Subcutaneous adipose tissue (tissue), 4 donors: ENCODE data around the gene DTL. TPM values are rescaled to one million over a fixed set of nuclear protein-coding genes. Genes with fewer than 3 reads are reported as not detected.

Experiments
- total RNA-seq, 4 donors: library from RNA; depleted of rRNA; stranded (reverse); fragments of >200 nt; gene quantifications; one replicate each; pipeline ENCODE4 v1.1.0, GENCODE V29; 2016
- TF ChIP-seq, protein P1 (sequence below): fragments of 450-650 bp; IDR thresholded peaks from one replicate; pipeline ENCODE4 v1.5.1; 2016; ENCODE audit warnings: low read depth, mild to moderate bottlenecking, control low read depth, antibody characterized with exemption, moderate library complexity

The DTL gene
- total RNA-seq, 4 donors from 2014 or later = 0.33 to 1.3 (median 0.67) TPM

- TF ChIP-seq, protein P1, sequence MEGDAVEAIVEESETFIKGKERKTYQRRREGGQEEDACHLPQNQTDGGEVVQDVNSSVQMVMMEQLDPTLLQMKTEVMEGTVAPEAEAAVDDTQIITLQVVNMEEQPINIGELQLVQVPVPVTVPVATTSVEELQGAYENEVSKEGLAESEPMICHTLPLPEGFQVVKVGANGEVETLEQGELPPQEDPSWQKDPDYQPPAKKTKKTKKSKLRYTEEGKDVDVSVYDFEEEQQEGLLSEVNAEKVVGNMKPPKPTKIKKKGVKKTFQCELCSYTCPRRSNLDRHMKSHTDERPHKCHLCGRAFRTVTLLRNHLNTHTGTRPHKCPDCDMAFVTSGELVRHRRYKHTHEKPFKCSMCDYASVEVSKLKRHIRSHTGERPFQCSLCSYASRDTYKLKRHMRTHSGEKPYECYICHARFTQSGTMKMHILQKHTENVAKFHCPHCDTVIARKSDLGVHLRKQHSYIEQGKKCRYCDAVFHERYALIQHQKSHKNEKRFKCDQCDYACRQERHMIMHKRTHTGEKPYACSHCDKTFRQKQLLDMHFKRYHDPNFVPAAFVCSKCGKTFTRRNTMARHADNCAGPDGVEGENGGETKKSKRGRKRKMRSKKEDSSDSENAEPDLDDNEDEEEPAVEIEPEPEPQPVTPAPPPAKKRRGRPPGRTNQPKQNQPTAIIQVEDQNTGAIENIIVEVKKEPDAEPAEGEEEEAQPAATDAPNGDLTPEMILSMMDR = no peak
Measured at GRCh38 chr1:212082765-212083406, 47.3 kb downstream of the DTL start.

DNA sequence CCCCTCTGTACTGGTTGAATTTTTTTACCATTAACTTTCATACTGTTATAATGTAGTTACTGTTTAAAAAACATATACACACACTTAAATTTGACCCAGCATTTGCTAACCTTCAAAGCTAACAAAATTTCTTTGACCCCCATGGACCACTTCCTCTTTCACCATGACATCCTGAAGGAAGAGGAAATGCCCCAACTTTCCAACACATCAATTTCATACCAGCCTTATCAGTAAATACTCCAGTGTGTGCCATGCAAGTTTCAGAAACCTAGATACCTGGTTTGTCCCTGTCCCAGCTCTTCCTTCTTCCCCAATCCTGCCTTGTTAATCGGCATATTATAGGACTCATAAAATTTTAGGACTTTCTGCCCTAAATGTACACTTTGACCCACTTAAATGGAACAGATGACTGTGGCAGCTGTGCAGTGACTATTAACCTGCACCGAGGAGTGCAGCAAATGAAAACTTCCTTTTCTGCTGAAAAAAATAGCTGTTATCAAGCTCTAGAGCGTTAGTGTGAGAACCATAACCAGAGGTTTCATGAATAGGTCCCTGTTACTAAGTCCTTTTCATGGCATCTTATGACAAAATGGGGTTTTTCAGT is 54.1 kb downstream of the DTL start:
- TF ChIP-seq, protein P1 = no peak

DNA sequence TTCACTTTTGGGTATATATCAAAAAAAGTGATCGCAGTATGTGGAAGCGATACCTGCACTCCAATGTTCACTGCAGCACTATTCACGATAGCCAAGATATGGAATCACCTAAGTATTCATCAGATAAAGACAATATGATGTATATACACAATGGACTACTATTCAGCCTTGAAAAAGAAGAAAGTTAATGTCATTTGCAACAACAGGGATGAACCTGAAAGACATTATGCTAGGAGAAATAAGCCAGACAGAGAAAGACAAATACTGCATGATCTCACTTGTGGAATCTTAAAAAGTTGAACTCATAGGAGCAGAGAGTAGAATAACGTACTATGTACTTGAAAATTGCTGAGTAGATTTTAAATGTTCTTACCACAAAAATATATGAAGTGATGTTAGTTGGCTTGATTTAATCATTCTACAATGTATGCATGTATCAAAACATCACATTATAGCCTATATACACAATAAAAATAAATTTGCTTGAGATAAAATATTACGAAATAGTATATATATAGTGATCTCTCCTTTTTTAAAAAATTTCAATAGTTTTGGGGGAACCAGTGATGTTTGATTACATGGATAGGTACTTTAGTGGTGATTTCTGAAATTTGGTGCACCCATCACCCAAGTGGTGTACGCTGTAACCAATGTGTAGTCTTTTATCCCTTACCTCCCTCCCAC is 56.0 kb downstream of the DTL start:
- TF ChIP-seq, protein P1 = no peak

- TF ChIP-seq, protein P1 = no peak
Measured at GRCh38 chr1:212097360-212097759, 61.8 kb downstream of the DTL start.

- TF ChIP-seq, protein P1 = no peak
Measured at GRCh38 chr1:212098310-212098709, 62.8 kb downstream of the DTL start.

GRCh38 chr1:212098771-212099170 is 63.2 kb downstream of the DTL start:
- TF ChIP-seq, protein P1 = no peak

- TF ChIP-seq, protein P1 = no peak
Measured at GRCh38 chr1:212101251-212101650, 65.7 kb downstream of the DTL start.
